ENCODE results near the gene AUNIP. TPM values are rescaled to one million over a fixed set of nuclear protein-coding genes. Genes with fewer than 3 reads are reported as not detected.

Gene AUNIP
- total RNA-seq, 4 donors from 2014 or later: 0.68 TPM; not detected in 3

- WGBS, 2 donors: 58 to 59% methylated on average over 8 of the region's 8 CpGs
Observed at GRCh38 chr1:25794325-25794724, 64.9 kb downstream of the AUNIP start.

GRCh38 chr1:25793585-25794170 is 65.6 kb downstream of the AUNIP start:
- TF ChIP-seq CTCF (IDR thresholded peaks at IDR 0.05) (no peak), POLR2A (IDR thresholded peaks at IDR 0.05) (no peak)
- no peak for DNase-seq (ENCODE audit: low spot score in 2 of 2)
- WGBS, 2 donors: 62 to 65% methylated on average over 7 of the region's 7 CpGs
- intact Hi-C loops (cut with DNase I; ENCODE audit: low total_unique reads): loop anchor here (10.0 kb wide), 1 partner anchor 49 kb away; no protein-coding TSS in a partner anchor
- H3K4me3 ChIP-seq (ENCODE audit: low read depth, poor library complexity, severe bottlenecking): no peak overlapping the region

More at GRCh38 chr1:25794325-25794724, 64.9 kb downstream of the AUNIP start:
- DNase-seq (ENCODE audit: low spot score in 2 of 2): no peak
- intact Hi-C loops (cut with DNase I; ENCODE audit: low total_unique reads): loop anchor here (10.0 kb wide), 1 partner anchor 50 kb away; no protein-coding TSS in a partner anchor
- H3K4me3 ChIP-seq (ENCODE audit: low read depth, poor library complexity, severe bottlenecking): no peak overlapping the region
- TF ChIP-seq POLR2A (IDR thresholded peaks at IDR 0.05): no peak
- TF ChIP-seq CTCF (IDR thresholded peaks at IDR 0.05): no peak

GRCh38 chr1:25792115-25792514 is 67.1 kb downstream of the AUNIP start:
- intact Hi-C loops (cut with DNase I; ENCODE audit: low total_unique reads): loop anchor here (10.0 kb wide), 1 partner anchor 47 kb away; no protein-coding TSS in a partner anchor
- TF ChIP-seq POLR2A (IDR thresholded peaks at IDR 0.05) (no peak), CTCF (IDR thresholded peaks at IDR 0.05) (no peak)
- WGBS, 2 donors: 64 to 65% methylated on average over 4 of the region's 4 CpGs
- no peak overlapping the region for H3K4me3 ChIP-seq (ENCODE audit: low read depth, poor library complexity, severe bottlenecking)
- DNase-seq (ENCODE audit: low spot score in 2 of 2): no peak

- intact Hi-C loops (cut with DNase I; ENCODE audit: low total_unique reads): loop anchor here (10.0 kb wide), 1 partner anchor 46 kb away; no protein-coding TSS in a partner anchor
- no peak for DNase-seq (ENCODE audit: low spot score in 2 of 2)
- TF ChIP-seq CTCF (IDR thresholded peaks at IDR 0.05) (no peak), POLR2A (IDR thresholded peaks at IDR 0.05) (no peak)
- 89 to 90% methylated on average over 6 of the region's 6 CpGs for WGBS, 2 donors
- H3K4me3 ChIP-seq (ENCODE audit: low read depth, poor library complexity, severe bottlenecking): no peak overlapping the region
Observed at GRCh38 chr1:25790472-25790871, 68.8 kb downstream of the AUNIP start.

GRCh38 chr1:25787760-25788166 is 71.5 kb downstream of the AUNIP start:
- H3K4me3 ChIP-seq (ENCODE audit: low read depth, poor library complexity, severe bottlenecking): no peak overlapping the region
- WGBS, 2 donors: 81 to 89% methylated on average over 5 of the region's 5 CpGs
- DNase-seq (ENCODE audit: low spot score in 2 of 2): no peak
- TF ChIP-seq POLR2A (IDR thresholded peaks at IDR 0.05): no peak
- TF ChIP-seq CTCF (IDR thresholded peaks at IDR 0.05): no peak
- intact Hi-C loops (cut with DNase I; ENCODE audit: low total_unique reads): no loop called here

Data from lower leg skin (tissue), 4 donors.